GM12878 (cell line): ENCODE data around the gene AFF1. TPM values are rescaled to one million over a fixed set of nuclear protein-coding genes. Genes with fewer than 3 reads are reported as not detected.

Experiments
- BCL11A ChIP-seq: IDR thresholded peaks from 2 replicates; pipeline ENCODE4 v1.6.1; 2011; ENCODE audit warnings: low read depth, low read length
- CHD1 ChIP-seq: IDR thresholded peaks from 2 replicates; pipeline ENCODE4 v1.6.1; 2012; ENCODE audit warnings: low read depth, low read length, improper control_type of control experiment
- CHD2 ChIP-seq: IDR thresholded peaks from 2 replicates; pipeline ENCODE4 v1.6.1; 2011; ENCODE audit warnings: low read depth, low read length, improper control_type of control experiment, borderline replicate concordance
- EED ChIP-seq: sonication (generic); IDR thresholded peaks from 2 replicates; pipeline ENCODE4 v1.6.1; 2016; ENCODE audit warnings: antibody characterized with exemption, low read depth
- ESRRA ChIP-seq: IDR thresholded peaks from 2 replicates; pipeline ENCODE4 v1.6.1; 2012; ENCODE audit warnings: mild to moderate bottlenecking, low read length, improper control_type of control experiment
- FOXM1 ChIP-seq: IDR thresholded peaks from 2 replicates; pipeline ENCODE4 v1.6.1; 2012; ENCODE audit warnings: low read depth, mild to moderate bottlenecking, inconsistent platforms, low read length, moderate library complexity
- NFXL1 ChIP-seq: fragments of 450-650 bp; IDR thresholded peaks from 2 replicates; pipeline ENCODE4 v1.6.1; 2017; ENCODE audit warnings: antibody characterized with exemption, mild to moderate bottlenecking, borderline replicate concordance
- NRF1 ChIP-seq: conservative IDR thresholded peaks from 2 replicates; pipeline ENCODE4 v1.6.1; 2011; ENCODE audit warnings: mild to moderate bottlenecking, low read depth, low read length, improper control_type of control experiment
- PML ChIP-seq: IDR thresholded peaks from 2 replicates; pipeline ENCODE4 v1.6.1; 2012; ENCODE audit warnings: low read length, inconsistent platforms
- SMAD1 ChIP-seq: fragments of 450-650 bp; IDR thresholded peaks from 2 replicates; pipeline ENCODE4 v1.6.1; 2018; ENCODE audit warnings: mild to moderate bottlenecking, low read depth; ENCODE audit not compliant: partially characterized antibody
- SREBF1 ChIP-seq: IDR thresholded peaks from 2 replicates; pipeline ENCODE4 v1.6.1; 2012; ENCODE audit warnings: mild to moderate bottlenecking, low read length
- STAT3 ChIP-seq: IDR thresholded peaks from 2 replicates; pipeline ENCODE4 v1.6.1; 2011; ENCODE audit warnings: low read depth, low read length, improper control_type of control experiment
- TBL1XR1 ChIP-seq: IDR thresholded peaks from 2 replicates; pipeline ENCODE4 v1.6.1; 2012; ENCODE audit warnings: low read depth, low read length, improper control_type of control experiment
- TCF12 ChIP-seq: IDR thresholded peaks from 2 replicates; pipeline ENCODE4 v1.6.1; 2011; ENCODE audit warnings: low read depth, mild to moderate bottlenecking, low read length
- ZNF207 ChIP-seq: fragments of 450-650 bp; IDR thresholded peaks from 2 replicates; pipeline ENCODE4 v1.6.1; 2014; ENCODE audit warnings: antibody characterized with exemption, mild to moderate bottlenecking, borderline replicate concordance
- polyA plus RNA-seq, 11 experiments: library from polyadenylated mRNA; depleted of rRNA in 4 of 11; unstranded in 6 of 11; stranded (reverse) in 5 of 11; fragments of >200 nt; fragmentation: Nextera tagmentation in 4 of 11; fragmentation: Illumina TruSeq in 1 of 11; extraction: Ambion mirVana in 4 of 11; extraction: Trizol in 1 of 11; gene quantifications; 1 replicate in 1 of 11; 2 replicates in 10 of 11; pipeline versions ENCODE4 v1.2.1 to v1.2.3, GENCODE V29; 2011 to 2016; ENCODE audit warnings: inconsistent platforms in 2 of 11, missing spikeins in 2 of 11, low read depth in 1 of 11
- total RNA-seq, 4 experiments: library from RNA; depleted of rRNA in 3 of 4; stranded (reverse); fragments of >200 nt in 3 of 4; fragmentation: Illumina TruSeq in 1 of 4; extraction: Trizol in 1 of 4; gene quantifications; 2 replicates each; pipeline versions ENCODE4 v1.2.1 to v1.2.3, GENCODE V29; 2013 to 2021
- TF ChIP-seq, protein P1 (sequence below): IDR thresholded peaks from 2 replicates; pipeline ENCODE4 v1.6.1; 2011; ENCODE audit warnings: low read depth, low read length, improper control_type of control experiment, borderline replicate concordance
- TF ChIP-seq, protein P2 (sequence below): fragments of 450-650 bp; IDR thresholded peaks from 2 replicates; pipeline ENCODE4 v1.6.1; 2018; ENCODE audit warnings: mild to moderate bottlenecking, low read depth, moderate library complexity; ENCODE audit not compliant: partially characterized antibody
- TF ChIP-seq, protein P3 (sequence below): fragments of 450-650 bp; IDR thresholded peaks from 2 replicates; pipeline ENCODE4 v1.6.1; 2014; ENCODE audit warnings: mild to moderate bottlenecking
- TF ChIP-seq, protein P4 (sequence below): IDR thresholded peaks from 2 replicates; pipeline ENCODE4 v1.6.1; 2011; ENCODE audit warnings: mild to moderate bottlenecking, low read depth, low read length, moderate library complexity; ENCODE audit not compliant: insufficient replicate concordance
- TF ChIP-seq, protein P5 (sequence below): IDR thresholded peaks from 2 replicates; pipeline ENCODE4 v1.6.1; 2012; ENCODE audit warnings: low read depth, low read length, improper control_type of control experiment
- TF ChIP-seq, protein P6 (sequence below): IDR thresholded peaks from 2 replicates; pipeline ENCODE4 v1.6.1; 2011; ENCODE audit warnings: borderline replicate concordance, low read depth, mild to moderate bottlenecking, moderate library complexity, low read length; ENCODE audit not compliant: insufficient read depth, poor library complexity, severe bottlenecking

Gene AFF1
- total and polyA plus RNA-seq, 10 of the 15 experiments (the other 5 are each of a cell fraction or from before 2014, with no cell fraction given): 3.5 to 56.1 (median 21.5) TPM

DNA sequence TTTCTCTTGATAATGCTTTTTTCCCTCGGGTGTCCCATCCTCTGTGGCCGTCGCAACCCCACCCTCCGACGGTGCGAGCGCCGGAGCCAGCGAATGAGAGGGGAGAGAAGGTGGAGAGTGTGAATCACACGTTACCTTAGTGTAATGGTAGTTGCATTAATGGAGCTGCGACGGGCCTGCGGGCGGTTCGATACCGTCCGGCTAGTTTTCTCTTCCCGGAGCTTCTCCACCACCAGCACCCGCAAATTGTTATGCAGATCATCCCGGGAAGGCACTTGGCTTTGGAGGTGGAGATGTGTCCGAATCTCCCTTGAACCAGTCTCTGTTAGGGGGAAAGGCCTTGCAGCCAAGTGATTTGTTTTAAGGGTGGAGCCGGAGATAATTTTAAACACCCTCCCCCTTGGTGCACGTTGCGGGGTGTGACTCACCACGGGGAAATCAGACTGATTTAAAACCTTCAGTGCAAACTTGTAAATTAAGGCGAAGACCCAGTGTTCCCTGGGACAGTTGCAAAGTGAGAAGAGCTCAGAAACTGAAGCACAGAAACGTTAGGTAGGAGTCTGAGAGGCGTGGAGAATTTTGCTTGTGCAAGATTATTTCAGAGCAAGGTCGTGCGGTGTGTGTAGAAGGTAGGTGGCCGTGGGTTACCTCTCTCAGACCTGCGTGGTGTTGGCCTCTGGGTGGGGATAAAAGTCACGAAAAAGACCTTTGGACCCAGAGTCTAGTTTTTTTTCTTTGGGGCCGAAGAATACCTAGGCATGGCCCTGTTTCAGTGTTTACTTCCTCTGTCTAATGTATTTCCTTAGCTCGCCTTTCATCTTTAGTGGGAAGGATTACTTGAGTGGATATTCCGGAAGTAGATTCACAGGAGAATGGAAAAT lies 1.3 kb downstream of the AFF1 start (continued):
- TF ChIP-seq, protein P1, sequence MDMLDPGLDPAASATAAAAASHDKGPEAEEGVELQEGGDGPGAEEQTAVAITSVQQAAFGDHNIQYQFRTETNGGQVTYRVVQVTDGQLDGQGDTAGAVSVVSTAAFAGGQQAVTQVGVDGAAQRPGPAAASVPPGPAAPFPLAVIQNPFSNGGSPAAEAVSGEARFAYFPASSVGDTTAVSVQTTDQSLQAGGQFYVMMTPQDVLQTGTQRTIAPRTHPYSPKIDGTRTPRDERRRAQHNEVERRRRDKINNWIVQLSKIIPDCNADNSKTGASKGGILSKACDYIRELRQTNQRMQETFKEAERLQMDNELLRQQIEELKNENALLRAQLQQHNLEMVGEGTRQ: no peak
- TF ChIP-seq FOXM1 (peak; percentile 48; the same call in 1 of the 2 replicates), TBL1XR1 (peak; percentile 3; the same call in 1 of the 2 replicates), PML (peak; percentile 68), TCF12 (no peak), SREBF1 (no peak), BCL11A (0 out of 2 replicates have a peak, but pooled peaks have one; percentile 4), CHD2 (peak; percentile 43; the same call in 1 of the 2 replicates), ESRRA (no peak), STAT3 (no peak), ZNF207 (0 out of 2 replicates have a peak, but pooled peaks have one; percentile 17), EED (peak; percentile 56), NRF1 (no peak), CHD1 (no peak), NFXL1 (no peak), SMAD1 (no peak)
- TF ChIP-seq, protein P2, sequence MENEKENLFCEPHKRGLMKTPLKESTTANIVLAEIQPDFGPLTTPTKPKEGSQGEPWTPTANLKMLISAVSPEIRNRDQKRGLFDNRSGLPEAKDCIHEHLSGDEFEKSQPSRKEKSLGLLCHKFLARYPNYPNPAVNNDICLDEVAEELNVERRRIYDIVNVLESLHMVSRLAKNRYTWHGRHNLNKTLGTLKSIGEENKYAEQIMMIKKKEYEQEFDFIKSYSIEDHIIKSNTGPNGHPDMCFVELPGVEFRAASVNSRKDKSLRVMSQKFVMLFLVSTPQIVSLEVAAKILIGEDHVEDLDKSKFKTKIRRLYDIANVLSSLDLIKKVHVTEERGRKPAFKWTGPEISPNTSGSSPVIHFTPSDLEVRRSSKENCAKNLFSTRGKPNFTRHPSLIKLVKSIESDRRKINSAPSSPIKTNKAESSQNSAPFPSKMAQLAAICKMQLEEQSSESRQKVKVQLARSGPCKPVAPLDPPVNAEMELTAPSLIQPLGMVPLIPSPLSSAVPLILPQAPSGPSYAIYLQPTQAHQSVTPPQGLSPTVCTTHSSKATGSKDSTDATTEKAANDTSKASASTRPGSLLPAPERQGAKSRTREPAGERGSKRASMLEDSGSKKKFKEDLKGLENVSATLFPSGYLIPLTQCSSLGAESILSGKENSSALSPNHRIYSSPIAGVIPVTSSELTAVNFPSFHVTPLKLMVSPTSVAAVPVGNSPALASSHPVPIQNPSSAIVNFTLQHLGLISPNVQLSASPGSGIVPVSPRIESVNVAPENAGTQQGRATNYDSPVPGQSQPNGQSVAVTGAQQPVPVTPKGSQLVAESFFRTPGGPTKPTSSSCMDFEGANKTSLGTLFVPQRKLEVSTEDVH: no peak
- TF ChIP-seq, protein P3, sequence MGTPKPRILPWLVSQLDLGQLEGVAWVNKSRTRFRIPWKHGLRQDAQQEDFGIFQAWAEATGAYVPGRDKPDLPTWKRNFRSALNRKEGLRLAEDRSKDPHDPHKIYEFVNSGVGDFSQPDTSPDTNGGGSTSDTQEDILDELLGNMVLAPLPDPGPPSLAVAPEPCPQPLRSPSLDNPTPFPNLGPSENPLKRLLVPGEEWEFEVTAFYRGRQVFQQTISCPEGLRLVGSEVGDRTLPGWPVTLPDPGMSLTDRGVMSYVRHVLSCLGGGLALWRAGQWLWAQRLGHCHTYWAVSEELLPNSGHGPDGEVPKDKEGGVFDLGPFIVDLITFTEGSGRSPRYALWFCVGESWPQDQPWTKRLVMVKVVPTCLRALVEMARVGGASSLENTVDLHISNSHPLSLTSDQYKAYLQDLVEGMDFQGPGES: no peak
- TF ChIP-seq, protein P4, sequence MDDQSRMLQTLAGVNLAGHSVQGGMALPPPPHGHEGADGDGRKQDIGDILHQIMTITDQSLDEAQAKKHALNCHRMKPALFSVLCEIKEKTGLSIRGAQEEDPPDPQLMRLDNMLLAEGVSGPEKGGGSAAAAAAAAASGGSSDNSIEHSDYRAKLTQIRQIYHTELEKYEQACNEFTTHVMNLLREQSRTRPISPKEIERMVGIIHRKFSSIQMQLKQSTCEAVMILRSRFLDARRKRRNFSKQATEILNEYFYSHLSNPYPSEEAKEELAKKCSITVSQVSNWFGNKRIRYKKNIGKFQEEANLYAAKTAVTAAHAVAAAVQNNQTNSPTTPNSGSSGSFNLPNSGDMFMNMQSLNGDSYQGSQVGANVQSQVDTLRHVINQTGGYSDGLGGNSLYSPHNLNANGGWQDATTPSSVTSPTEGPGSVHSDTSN: no peak
- TF ChIP-seq, protein P5, sequence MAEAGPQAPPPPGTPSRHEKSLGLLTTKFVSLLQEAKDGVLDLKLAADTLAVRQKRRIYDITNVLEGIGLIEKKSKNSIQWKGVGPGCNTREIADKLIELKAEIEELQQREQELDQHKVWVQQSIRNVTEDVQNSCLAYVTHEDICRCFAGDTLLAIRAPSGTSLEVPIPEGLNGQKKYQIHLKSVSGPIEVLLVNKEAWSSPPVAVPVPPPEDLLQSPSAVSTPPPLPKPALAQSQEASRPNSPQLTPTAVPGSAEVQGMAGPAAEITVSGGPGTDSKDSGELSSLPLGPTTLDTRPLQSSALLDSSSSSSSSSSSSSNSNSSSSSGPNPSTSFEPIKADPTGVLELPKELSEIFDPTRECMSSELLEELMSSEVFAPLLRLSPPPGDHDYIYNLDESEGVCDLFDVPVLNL: no peak
- TF ChIP-seq, protein P6, sequence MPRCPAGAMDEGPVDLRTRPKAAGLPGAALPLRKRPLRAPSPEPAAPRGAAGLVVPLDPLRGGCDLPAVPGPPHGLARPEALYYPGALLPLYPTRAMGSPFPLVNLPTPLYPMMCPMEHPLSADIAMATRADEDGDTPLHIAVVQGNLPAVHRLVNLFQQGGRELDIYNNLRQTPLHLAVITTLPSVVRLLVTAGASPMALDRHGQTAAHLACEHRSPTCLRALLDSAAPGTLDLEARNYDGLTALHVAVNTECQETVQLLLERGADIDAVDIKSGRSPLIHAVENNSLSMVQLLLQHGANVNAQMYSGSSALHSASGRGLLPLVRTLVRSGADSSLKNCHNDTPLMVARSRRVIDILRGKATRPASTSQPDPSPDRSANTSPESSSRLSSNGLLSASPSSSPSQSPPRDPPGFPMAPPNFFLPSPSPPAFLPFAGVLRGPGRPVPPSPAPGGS: no peak
